ENCODE data around the gene ZNF566. TPM values are rescaled to one million over a fixed set of nuclear protein-coding genes. Genes with fewer than 3 reads are reported as not detected.
A peak's percentile ranks its signal among the peaks of the same experiment; 100 is the strongest.

ZNF566 gene
- polyA plus RNA-seq, 1 of the 3 experiments (the other 2 are of a cell fraction), result 1.7 TPM

DNA sequence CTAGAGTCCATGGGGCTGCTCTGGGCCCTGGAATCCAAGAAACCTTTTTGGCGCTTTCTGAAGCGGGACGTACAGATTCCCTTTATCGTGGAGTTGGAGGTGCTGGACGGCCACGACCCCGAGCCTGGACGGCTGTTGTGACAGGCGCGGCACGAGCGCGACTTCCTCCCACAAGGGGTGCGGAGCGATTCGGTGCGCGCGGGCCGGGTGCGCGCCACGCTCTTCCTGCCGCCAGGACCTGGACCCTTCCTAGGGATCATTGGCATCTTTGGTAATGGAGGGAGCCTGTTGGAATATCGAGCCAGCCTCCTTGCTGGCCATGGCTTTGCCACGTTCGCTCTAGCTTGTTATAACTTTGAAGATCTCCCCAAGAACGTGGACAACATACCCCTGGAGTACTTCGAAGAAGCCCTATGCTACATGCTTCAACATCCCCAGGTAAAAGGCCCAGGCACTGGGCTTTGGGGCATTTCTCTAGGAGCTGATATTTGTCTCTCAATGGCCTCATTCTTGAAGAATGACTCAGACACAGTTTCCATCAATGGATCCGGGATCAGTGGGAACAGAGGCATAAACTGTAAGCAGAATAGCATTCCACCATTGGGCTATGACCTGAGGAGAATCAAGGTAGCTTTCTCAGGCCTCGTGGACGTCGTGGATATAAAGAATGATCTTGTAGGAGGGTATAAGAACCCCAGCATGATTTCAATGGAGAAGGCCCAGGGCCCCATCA lies 67.4 kb downstream of the ZNF566 start (continued):
- TF ChIP-seq, protein P1, sequence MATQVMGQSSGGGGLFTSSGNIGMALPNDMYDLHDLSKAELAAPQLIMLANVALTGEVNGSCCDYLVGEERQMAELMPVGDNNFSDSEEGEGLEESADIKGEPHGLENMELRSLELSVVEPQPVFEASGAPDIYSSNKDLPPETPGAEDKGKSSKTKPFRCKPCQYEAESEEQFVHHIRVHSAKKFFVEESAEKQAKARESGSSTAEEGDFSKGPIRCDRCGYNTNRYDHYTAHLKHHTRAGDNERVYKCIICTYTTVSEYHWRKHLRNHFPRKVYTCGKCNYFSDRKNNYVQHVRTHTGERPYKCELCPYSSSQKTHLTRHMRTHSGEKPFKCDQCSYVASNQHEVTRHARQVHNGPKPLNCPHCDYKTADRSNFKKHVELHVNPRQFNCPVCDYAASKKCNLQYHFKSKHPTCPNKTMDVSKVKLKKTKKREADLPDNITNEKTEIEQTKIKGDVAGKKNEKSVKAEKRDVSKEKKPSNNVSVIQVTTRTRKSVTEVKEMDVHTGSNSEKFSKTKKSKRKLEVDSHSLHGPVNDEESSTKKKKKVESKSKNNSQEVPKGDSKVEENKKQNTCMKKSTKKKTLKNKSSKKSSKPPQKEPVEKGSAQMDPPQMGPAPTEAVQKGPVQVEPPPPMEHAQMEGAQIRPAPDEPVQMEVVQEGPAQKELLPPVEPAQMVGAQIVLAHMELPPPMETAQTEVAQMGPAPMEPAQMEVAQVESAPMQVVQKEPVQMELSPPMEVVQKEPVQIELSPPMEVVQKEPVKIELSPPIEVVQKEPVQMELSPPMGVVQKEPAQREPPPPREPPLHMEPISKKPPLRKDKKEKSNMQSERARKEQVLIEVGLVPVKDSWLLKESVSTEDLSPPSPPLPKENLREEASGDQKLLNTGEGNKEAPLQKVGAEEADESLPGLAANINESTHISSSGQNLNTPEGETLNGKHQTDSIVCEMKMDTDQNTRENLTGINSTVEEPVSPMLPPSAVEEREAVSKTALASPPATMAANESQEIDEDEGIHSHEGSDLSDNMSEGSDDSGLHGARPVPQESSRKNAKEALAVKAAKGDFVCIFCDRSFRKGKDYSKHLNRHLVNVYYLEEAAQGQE (IDR thresholded peaks at IDR 0.05; ENCODE audit: low read depth, low read length), result no peak
- TF ChIP-seq RCOR1 (IDR thresholded peaks at IDR 0.05; ENCODE audit: low read length) (no peak), MEF2A (IDR thresholded peaks at IDR 0.05; ENCODE audit: borderline replicate concordance, low read depth) (no peak), FOXJ3 (CRISPR knock-in tag; IDR thresholded peaks at IDR 0.05) (no peak), ELF1 (IDR thresholded peaks at IDR 0.05) (no peak), RXRA (IDR thresholded peaks at IDR 0.05; ENCODE audit: borderline replicate concordance, low read depth) (no peak), TAF1 (IDR thresholded peaks at IDR 0.05; ENCODE audit: borderline replicate concordance, low read depth, low read length) (no peak), RFX5 (IDR thresholded peaks at IDR 0.05; ENCODE audit: low read length) (no peak)

DNA sequence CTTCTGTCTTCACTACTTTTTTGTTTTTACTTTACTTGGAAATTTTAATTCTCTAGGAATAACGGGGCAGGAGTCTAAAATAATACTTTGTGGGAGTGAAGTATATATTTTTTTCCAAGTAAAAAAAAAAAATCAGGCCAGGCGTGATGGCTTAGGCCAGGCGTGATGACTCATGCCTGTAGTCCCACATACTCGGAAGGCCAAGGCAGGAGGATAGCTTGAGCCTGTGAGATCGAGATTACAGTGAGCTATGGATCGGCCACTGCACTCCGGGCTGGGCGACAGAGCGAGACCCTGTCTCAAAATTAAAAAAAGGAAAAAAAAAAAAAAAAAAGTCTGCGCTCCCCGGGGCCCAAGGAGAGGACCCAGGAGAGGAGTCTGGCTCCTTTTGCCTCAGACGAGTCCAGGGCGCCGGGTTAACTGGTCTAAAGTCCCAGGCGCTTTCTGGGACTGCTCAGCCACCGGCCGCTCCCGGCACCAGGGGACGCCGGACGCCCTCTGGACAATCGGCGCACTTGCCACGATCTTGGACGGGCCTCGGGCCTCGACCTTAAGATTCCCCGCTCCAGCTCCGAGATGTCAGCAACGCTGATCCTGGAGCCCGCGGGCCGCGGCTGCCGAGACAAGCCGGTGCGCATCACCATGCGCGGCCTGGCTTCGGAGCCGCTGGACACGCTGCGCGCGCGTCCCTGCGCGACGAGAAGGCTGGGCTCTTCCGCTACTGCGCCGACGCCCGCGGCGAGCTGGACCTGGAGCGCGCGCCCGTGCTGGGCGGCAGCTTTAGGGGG lies 68.2 kb downstream of the ZNF566 start:
- H3K4me3 ChIP-seq (ENCODE audit: low read depth in 2 of 2, low read length in 1 of 2), result peak overlapping the region in 1 of 2 experiments; percentile 37; a peak in 2 of 4 replicates
- TF ChIP-seq NRF1 (IDR thresholded peaks at IDR 0.05; ENCODE audit: low read depth, low read length) (0 out of 2 replicates have a peak, but pooled peaks have one; percentile 19), MEF2A (IDR thresholded peaks at IDR 0.05; ENCODE audit: borderline replicate concordance, low read depth) (no peak)
- H3K36me3 ChIP-seq (replicated peaks in 1 of 2; ENCODE audit: control insufficient read depth in 1 of 2, insufficient read depth in 2 of 2, low read length in 1 of 2), result peaks cover 0 to 3% of the 10 kb centered on the region in 2 experiments
- H3F3A ChIP-seq (replicated peaks; ENCODE audit: insufficient read depth), result no peaks in the 10 kb centered on the region
- 0 out of 2 replicates have a peak, but pooled peaks cover 1% of the 10 kb centered on the region for H3K9me3 ChIP-seq
- WGBS (ENCODE audit: low lambda C conversion rate), result 44% methylated on average over 17 of the region's 61 CpGs
- peaks cover 0 to 6% of the 10 kb centered on the region in 2 experiments; a peak in 2 of 4 replicates for H3K4me1 ChIP-seq (ENCODE audit: control insufficient read depth in 1 of 2, insufficient read depth in 2 of 2, low read depth in 1 of 2, low read length in 1 of 2)
- H3K9me2 ChIP-seq, result no peaks in the 10 kb centered on the region
- no peak overlapping the region for H3K9ac ChIP-seq
- POLR2A ChIA-PET, result no interaction called here
- H4K20me1 ChIP-seq (ENCODE audit: insufficient read depth), result no peaks in the 10 kb centered on the region
- H3K4me2 ChIP-seq, result no peak overlapping the region
- no peak overlapping the region for H2AFZ ChIP-seq (ENCODE audit: low read depth)
- no peak overlapping the region for H3K27ac ChIP-seq (ENCODE audit: low read depth in 2 of 2, low read length in 1 of 2)
- peak; percentile 71 for DNase-seq
- CTCF ChIA-PET, result interaction anchor here (0.7 kb wide), 1 partner anchor 96 kb away, joined by 3 read pairs; no protein-coding TSS in a partner anchor
- peaks cover 20% of the 10 kb centered on the region for H3K79me2 ChIP-seq (ENCODE audit: insufficient read depth)
- H3K27me3 ChIP-seq (ENCODE audit: insufficient read depth), result no peaks in the 10 kb centered on the region
